Retinal pigment epithelial cell (primary cell): ENCODE measurements around the gene LILRB4.

Experiments
- DNase-seq: peaks from one replicate; pipeline ENCODE4 v3.0.0-alpha.2; 2010; ENCODE audit warnings: low read depth
- H3K4me3 ChIP-seq: 2 replicates; pipeline ENCODE4 v1.5.1; 2011; ENCODE audit warnings: mild to moderate bottlenecking, low read length, control low read depth, moderate library complexity
- CTCF ChIP-seq: conservative IDR thresholded peaks from 2 replicates; pipeline ENCODE4 v1.5.1; 2011; ENCODE audit warnings: low read depth, low read length, control low read depth, inconsistent platforms

The LILRB4 gene

GRCh38 chr19:54644056-54644455 is 18.7 kb upstream of the LILRB4 start:
- DNase-seq, result no peak
- no peak overlapping the region for H3K4me3 ChIP-seq
- TF ChIP-seq CTCF, result no peak

GRCh38 chr19:54646331-54646841 is 16.4 kb upstream of the LILRB4 start:
- no peak for DNase-seq
- H3K4me3 ChIP-seq, result no peak overlapping the region
- no peak for TF ChIP-seq CTCF

- TF ChIP-seq CTCF, result no peak
- DNase-seq, result no peak
- no peak overlapping the region for H3K4me3 ChIP-seq
Observed at GRCh38 chr19:54648129-54648528, 14.7 kb upstream of the LILRB4 start.

- no peak overlapping the region for H3K4me3 ChIP-seq
- DNase-seq, result no peak
- no peak for TF ChIP-seq CTCF
Observed at GRCh38 chr19:54650108-54650655, 12.6 kb upstream of the LILRB4 start.

- H3K4me3 ChIP-seq, result no peak overlapping the region
- TF ChIP-seq CTCF, result peak; percentile 48
- no peak for DNase-seq
Observed at GRCh38 chr19:54653181-54653809, 9.5 kb upstream of the LILRB4 start.

- no peak for TF ChIP-seq CTCF
- H3K4me3 ChIP-seq, result no peak overlapping the region
- DNase-seq, result no peak
Observed at GRCh38 chr19:54654447-54655321, 8.1 kb upstream of the LILRB4 start.
